Loucy (cell line): ENCODE data around the gene ATP8A2.

ENCODE experiments used
- EZH2phosphoT487 ChIP-seq: fragments of 200-600 bp; IDR thresholded peaks from 2 replicates; pipeline ENCODE4 v1.6.1; 2018; ENCODE audit warnings: antibody characterized with exemption, mild to moderate bottlenecking, moderate library complexity, borderline replicate concordance
- TF ChIP-seq, protein P1 (sequence below): fragments of 200-600 bp; sonication (generic); conservative IDR thresholded peaks from 2 replicates; pipeline ENCODE4 v1.5.1; 2014; ENCODE audit warnings: mild to moderate bottlenecking, antibody characterized with exemption, low read length

- TF ChIP-seq, protein P1, sequence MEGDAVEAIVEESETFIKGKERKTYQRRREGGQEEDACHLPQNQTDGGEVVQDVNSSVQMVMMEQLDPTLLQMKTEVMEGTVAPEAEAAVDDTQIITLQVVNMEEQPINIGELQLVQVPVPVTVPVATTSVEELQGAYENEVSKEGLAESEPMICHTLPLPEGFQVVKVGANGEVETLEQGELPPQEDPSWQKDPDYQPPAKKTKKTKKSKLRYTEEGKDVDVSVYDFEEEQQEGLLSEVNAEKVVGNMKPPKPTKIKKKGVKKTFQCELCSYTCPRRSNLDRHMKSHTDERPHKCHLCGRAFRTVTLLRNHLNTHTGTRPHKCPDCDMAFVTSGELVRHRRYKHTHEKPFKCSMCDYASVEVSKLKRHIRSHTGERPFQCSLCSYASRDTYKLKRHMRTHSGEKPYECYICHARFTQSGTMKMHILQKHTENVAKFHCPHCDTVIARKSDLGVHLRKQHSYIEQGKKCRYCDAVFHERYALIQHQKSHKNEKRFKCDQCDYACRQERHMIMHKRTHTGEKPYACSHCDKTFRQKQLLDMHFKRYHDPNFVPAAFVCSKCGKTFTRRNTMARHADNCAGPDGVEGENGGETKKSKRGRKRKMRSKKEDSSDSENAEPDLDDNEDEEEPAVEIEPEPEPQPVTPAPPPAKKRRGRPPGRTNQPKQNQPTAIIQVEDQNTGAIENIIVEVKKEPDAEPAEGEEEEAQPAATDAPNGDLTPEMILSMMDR = no peak
- TF ChIP-seq EZH2phosphoT487 = no peak
Measured at GRCh38 chr13:25401958-25402357, 30.2 kb downstream of the ATP8A2 start.
